ENCODE measurements around the gene ATP11B.

- TF ChIP-seq CTCF (IDR thresholded peaks at IDR 0.05; ENCODE audit: insufficient read depth, low read depth, low read length) (no peak), EZH2 (IDR thresholded peaks at IDR 0.05; ENCODE audit: insufficient read depth, low read length) (no peak)
Measured at GRCh38 chr3:182861348-182861747, 68.0 kb downstream of the ATP11B start.
